ENCODE results near the gene NEAT1.

NEAT1 gene

GRCh38 chr11:65427691-65428577, 5.3 kb downstream of the NEAT1 start:
- H3K9me3 ChIP-seq (ENCODE audit: control insufficient read depth in 5 of 5, low read length in 5 of 5) = no peaks in the 10 kb centered on the region
- H3K27me3 ChIP-seq (ENCODE audit: control insufficient read depth in 5 of 5, insufficient read depth in 4 of 5, low read length in 5 of 5) = no peaks in the 10 kb centered on the region
- H3K36me3 ChIP-seq (ENCODE audit: control insufficient read depth in 5 of 5, insufficient read depth in 5 of 5, low read length in 5 of 5) = peaks cover 18 to 43% (median 25%) of the 10 kb centered on the region in 5 donors
- peak overlapping the region; percentile 39 to 100 (median 99) for H3K9ac ChIP-seq (ENCODE audit: low read length in 5 of 5)
- H3K4me1 ChIP-seq (ENCODE audit: control insufficient read depth in 5 of 5, insufficient read depth in 5 of 5, low read length in 5 of 5) = peaks cover 5 to 69% (median 65%) of the 10 kb centered on the region in 5 donors
- H3K4me3 ChIP-seq (ENCODE audit: low read depth in 1 of 5, low read length in 5 of 5) = peak overlapping the region; percentile 88 to 100 (median 98)
- H3K27ac ChIP-seq (ENCODE audit: low read depth, low read length) = peak overlapping the region; percentile 100

- Histone ChIP-seq H3K27ac (ENCODE audit: low read depth, low read length) (peak overlapping the region; percentile 100), H3K36me3 (ENCODE audit: control insufficient read depth in 5 of 5, insufficient read depth in 5 of 5, low read length in 5 of 5) (peaks cover 23 to 46% (median 28%) of the 10 kb centered on the region in 5 donors), H3K4me3 (ENCODE audit: low read depth in 1 of 5, low read length in 5 of 5) (peak overlapping the region; percentile 88 to 100 (median 98)), H3K9ac (ENCODE audit: low read length in 5 of 5) (peak overlapping the region; percentile 39 to 100 (median 63)), H3K9me3 (ENCODE audit: control insufficient read depth in 5 of 5, low read length in 5 of 5) (no peaks in the 10 kb centered on the region), H3K27me3 (ENCODE audit: control insufficient read depth in 5 of 5, insufficient read depth in 4 of 5, low read length in 5 of 5) (no peaks in the 10 kb centered on the region), H3K4me1 (ENCODE audit: control insufficient read depth in 5 of 5, insufficient read depth in 5 of 5, low read length in 5 of 5) (peaks cover 5 to 73% (median 71%) of the 10 kb centered on the region in 5 donors)
These were observed 6.0 kb downstream of the NEAT1 start for GRCh38 chr11:65428578-65429067.

GRCh38 chr11:65429068-65429681, 6.6 kb downstream of the NEAT1 start:
- Histone ChIP-seq H3K36me3 (ENCODE audit: control insufficient read depth in 5 of 5, insufficient read depth in 5 of 5, low read length in 5 of 5) (peaks cover 27 to 46% (median 29%) of the 10 kb centered on the region in 5 donors), H3K4me1 (ENCODE audit: control insufficient read depth in 5 of 5, insufficient read depth in 5 of 5, low read length in 5 of 5) (peaks cover 7 to 79% (median 77%) of the 10 kb centered on the region in 5 donors)

GRCh38 chr11:65429724-65430405, 7.3 kb downstream of the NEAT1 start:
- no peaks in the 10 kb centered on the region for H3K27me3 ChIP-seq (ENCODE audit: control insufficient read depth in 5 of 5, insufficient read depth in 4 of 5, low read length in 5 of 5)
- peak overlapping the region; percentile 48 to 100 (median 88) for H3K4me3 ChIP-seq (ENCODE audit: low read depth in 1 of 5, low read length in 5 of 5)
- peak overlapping the region; percentile 13 to 68 (median 38) for H3K9ac ChIP-seq (ENCODE audit: low read length in 5 of 5)
- peak overlapping the region; percentile 100 for H3K27ac ChIP-seq (ENCODE audit: low read depth, low read length)
- H3K4me1 ChIP-seq (ENCODE audit: control insufficient read depth in 5 of 5, insufficient read depth in 5 of 5, low read length in 5 of 5) = peaks cover 10 to 86% (median 84%) of the 10 kb centered on the region in 5 donors
- no peaks in the 10 kb centered on the region for H3K9me3 ChIP-seq (ENCODE audit: control insufficient read depth in 5 of 5, low read length in 5 of 5)
- peaks cover 30 to 52% (median 34%) of the 10 kb centered on the region in 5 donors for H3K36me3 ChIP-seq (ENCODE audit: control insufficient read depth in 5 of 5, insufficient read depth in 5 of 5, low read length in 5 of 5)

More at GRCh38 chr11:65429068-65429681, 6.6 kb downstream of the NEAT1 start:
- H3K4me3 ChIP-seq (ENCODE audit: low read depth in 1 of 5, low read length in 5 of 5) = peak overlapping the region; percentile 49 to 100 (median 88)
- no peaks in the 10 kb centered on the region for H3K27me3 ChIP-seq (ENCODE audit: control insufficient read depth in 5 of 5, insufficient read depth in 4 of 5, low read length in 5 of 5)
- no peaks in the 10 kb centered on the region for H3K9me3 ChIP-seq (ENCODE audit: control insufficient read depth in 5 of 5, low read length in 5 of 5)
- H3K9ac ChIP-seq (ENCODE audit: low read length in 5 of 5) = peak overlapping the region in 4 of 5 donors; percentile 1 to 63 (median 48)
- H3K27ac ChIP-seq (ENCODE audit: low read depth, low read length) = peak overlapping the region; percentile 100

GRCh38 chr11:65430406-65431217, 8.0 kb downstream of the NEAT1 start:
- H3K36me3 ChIP-seq (ENCODE audit: control insufficient read depth in 5 of 5, insufficient read depth in 5 of 5, low read length in 5 of 5) = peaks cover 30 to 52% (median 36%) of the 10 kb centered on the region in 5 donors
- no peaks in the 10 kb centered on the region for H3K9me3 ChIP-seq (ENCODE audit: control insufficient read depth in 5 of 5, low read length in 5 of 5)
- H3K4me3 ChIP-seq (ENCODE audit: low read depth in 1 of 5, low read length in 5 of 5) = peak overlapping the region; percentile 48 to 100 (median 88)
- H3K27ac ChIP-seq (ENCODE audit: low read depth, low read length) = peak overlapping the region; percentile 100
- no peaks in the 10 kb centered on the region for H3K27me3 ChIP-seq (ENCODE audit: control insufficient read depth in 5 of 5, insufficient read depth in 4 of 5, low read length in 5 of 5)
- H3K9ac ChIP-seq (ENCODE audit: low read length in 5 of 5) = peak overlapping the region; percentile 17 to 68 (median 46)
- H3K4me1 ChIP-seq (ENCODE audit: control insufficient read depth in 5 of 5, insufficient read depth in 5 of 5, low read length in 5 of 5) = peaks cover 11 to 92% (median 91%) of the 10 kb centered on the region in 5 donors

GRCh38 chr11:65431451-65432099, 9.0 kb downstream of the NEAT1 start:
- peaks cover 31 to 52% (median 42%) of the 10 kb centered on the region in 5 donors for H3K36me3 ChIP-seq (ENCODE audit: control insufficient read depth in 5 of 5, insufficient read depth in 5 of 5, low read length in 5 of 5)
- peak overlapping the region; percentile 100 for H3K27ac ChIP-seq (ENCODE audit: low read depth, low read length)
- H3K9ac ChIP-seq (ENCODE audit: low read length in 5 of 5) = peak overlapping the region in 2 of 5 donors; percentile 52 to 59

GRCh38 chr11:65432100-65432650, 9.6 kb downstream of the NEAT1 start:
- Histone ChIP-seq H3K9ac (ENCODE audit: low read length in 5 of 5) (peak overlapping the region in 3 of 5 donors; percentile 13 to 59 (median 52)), H3K27ac (ENCODE audit: low read depth, low read length) (peak overlapping the region; percentile 100), H3K9me3 (ENCODE audit: control insufficient read depth in 5 of 5, low read length in 5 of 5) (no peaks in the 10 kb centered on the region), H3K4me3 (ENCODE audit: low read depth in 1 of 5, low read length in 5 of 5) (peak overlapping the region; percentile 6 to 43 (median 19)), H3K36me3 (ENCODE audit: control insufficient read depth in 5 of 5, insufficient read depth in 5 of 5, low read length in 5 of 5) (peaks cover 32 to 51% (median 38%) of the 10 kb centered on the region in 5 donors), H3K4me1 (ENCODE audit: control insufficient read depth in 5 of 5, insufficient read depth in 5 of 5, low read length in 5 of 5) (peaks cover 14 to 95% (median 93%) of the 10 kb centered on the region in 5 donors), H3K27me3 (ENCODE audit: control insufficient read depth in 5 of 5, insufficient read depth in 4 of 5, low read length in 5 of 5) (no peaks in the 10 kb centered on the region)

More at GRCh38 chr11:65431451-65432099, 9.0 kb downstream of the NEAT1 start:
- Histone ChIP-seq H3K4me1 (ENCODE audit: control insufficient read depth in 5 of 5, insufficient read depth in 5 of 5, low read length in 5 of 5) (peaks cover 17 to 97% (median 96%) of the 10 kb centered on the region in 5 donors), H3K27me3 (ENCODE audit: control insufficient read depth in 5 of 5, insufficient read depth in 4 of 5, low read length in 5 of 5) (no peaks in the 10 kb centered on the region), H3K4me3 (ENCODE audit: low read depth in 1 of 5, low read length in 5 of 5) (peak overlapping the region; percentile 19 to 98 (median 56)), H3K9me3 (ENCODE audit: control insufficient read depth in 5 of 5, low read length in 5 of 5) (no peaks in the 10 kb centered on the region)

GRCh38 chr11:65432686-65433582, 10.3 kb downstream of the NEAT1 start:
- peaks cover 14 to 95% (median 92%) of the 10 kb centered on the region in 5 donors for H3K4me1 ChIP-seq (ENCODE audit: control insufficient read depth in 5 of 5, insufficient read depth in 5 of 5, low read length in 5 of 5)
- H3K9ac ChIP-seq (ENCODE audit: low read length in 5 of 5) = peak overlapping the region in 1 of 5 donors; percentile 59
- H3K9me3 ChIP-seq (ENCODE audit: control insufficient read depth in 5 of 5, low read length in 5 of 5) = no peaks in the 10 kb centered on the region
- H3K27me3 ChIP-seq (ENCODE audit: control insufficient read depth in 5 of 5, insufficient read depth in 4 of 5, low read length in 5 of 5) = no peaks in the 10 kb centered on the region
- peak overlapping the region; percentile 100 for H3K27ac ChIP-seq (ENCODE audit: low read depth, low read length)
- H3K4me3 ChIP-seq (ENCODE audit: low read depth in 1 of 5, low read length in 5 of 5) = peak overlapping the region in 1 of 5 donors; percentile 23
- peaks cover 36 to 55% (median 46%) of the 10 kb centered on the region in 5 donors for H3K36me3 ChIP-seq (ENCODE audit: control insufficient read depth in 5 of 5, insufficient read depth in 5 of 5, low read length in 5 of 5)
